K562 (cell line): Measurements from ENCODE around the gene FHIT. TPM values are rescaled to one million over a fixed set of nuclear protein-coding genes. Genes with fewer than 3 reads are reported as not detected.

Source experiments
- microRNA-seq: library from miRNA; unstranded; fragments of <30 nt; microRNA quantifications from one replicate; pipeline ENCODE4, GENCODE V29; 2018; ENCODE audit warnings: borderline microRNAs expressed
- polyA plus RNA-seq, 8 experiments: library from polyadenylated mRNA; depleted of rRNA in 4 of 8; stranded (reverse) in 5 of 8; unstranded in 3 of 8; fragments of >200 nt; fragmentation: Nextera tagmentation in 2 of 8; fragmentation: Illumina TruSeq in 1 of 8; extraction: Ambion mirVana in 2 of 8; extraction: Trizol in 1 of 8; gene quantifications; 2 replicates each; pipeline versions ENCODE4 v1.2.1 to v1.2.3, GENCODE V29; 2011 to 2014; ENCODE audit warnings: inconsistent platforms in 1 of 8, missing spikeins in 1 of 8
- small RNA-seq: library from RNA; depleted of rRNA; stranded (forward); fragments of <200 nt; gene quantifications from one replicate; pipeline ENCODE3, GENCODE V24; 2014
- total RNA-seq, 7 experiments: library from RNA; depleted of rRNA in 6 of 7; stranded (reverse); fragments of >200 nt in 6 of 7; fragmentation: Illumina TruSeq in 2 of 7; extraction: Trizol in 2 of 7; gene quantifications; 2 replicates each; pipeline versions ENCODE4 v1.2.1 to v1.2.3, GENCODE V29; 2011 to 2021; ENCODE audit warnings: low replicate concordance in 1 of 7

Gene FHIT
- total and polyA plus RNA-seq, 9 of the 15 experiments (the other 6 are each of a cell fraction or from before 2014, with no cell fraction given), result 1.7 to 9.1 (median 4.3) TPM

Small RNA genes lying within 50 kb of the gene (microRNA-seq; reads per million reads assigned to microRNA genes)
- not detected for gene MIR548BB

Small RNA genes lying within 50 kb of the gene (small RNA-seq; reads per million reads assigned to genes)
- gene MIR548BB (not detected), gene RF00012 (not detected)
